ENCODE results near the gene CAPN8.

CAPN8 gene

GRCh38 chr1:223504741-223505140 lies 160.8 kb downstream of the CAPN8 start:
- H3K4me3 ChIP-seq (ENCODE audit: low read depth, low read length) = no peak overlapping the region
- peak; percentile 61 for DNase-seq (ENCODE audit: low read depth, low spot score)
- TF ChIP-seq CTCF (IDR thresholded peaks at IDR 0.05; ENCODE audit: insufficient read depth, low read length, missing control alignments) = no peak
- ChIA-PET POLR2A (no interaction called here), CTCF (no interaction called here)

GRCh38 chr1:223503348-223503747 lies 162.2 kb downstream of the CAPN8 start:
- TF ChIP-seq CTCF (IDR thresholded peaks at IDR 0.05; ENCODE audit: insufficient read depth, low read length, missing control alignments) = no peak
- no peak overlapping the region for H3K4me3 ChIP-seq (ENCODE audit: low read depth, low read length)
- POLR2A ChIA-PET = no interaction called here
- DNase-seq (ENCODE audit: low read depth, low spot score) = no peak
- CTCF ChIA-PET = no interaction called here

DNA sequence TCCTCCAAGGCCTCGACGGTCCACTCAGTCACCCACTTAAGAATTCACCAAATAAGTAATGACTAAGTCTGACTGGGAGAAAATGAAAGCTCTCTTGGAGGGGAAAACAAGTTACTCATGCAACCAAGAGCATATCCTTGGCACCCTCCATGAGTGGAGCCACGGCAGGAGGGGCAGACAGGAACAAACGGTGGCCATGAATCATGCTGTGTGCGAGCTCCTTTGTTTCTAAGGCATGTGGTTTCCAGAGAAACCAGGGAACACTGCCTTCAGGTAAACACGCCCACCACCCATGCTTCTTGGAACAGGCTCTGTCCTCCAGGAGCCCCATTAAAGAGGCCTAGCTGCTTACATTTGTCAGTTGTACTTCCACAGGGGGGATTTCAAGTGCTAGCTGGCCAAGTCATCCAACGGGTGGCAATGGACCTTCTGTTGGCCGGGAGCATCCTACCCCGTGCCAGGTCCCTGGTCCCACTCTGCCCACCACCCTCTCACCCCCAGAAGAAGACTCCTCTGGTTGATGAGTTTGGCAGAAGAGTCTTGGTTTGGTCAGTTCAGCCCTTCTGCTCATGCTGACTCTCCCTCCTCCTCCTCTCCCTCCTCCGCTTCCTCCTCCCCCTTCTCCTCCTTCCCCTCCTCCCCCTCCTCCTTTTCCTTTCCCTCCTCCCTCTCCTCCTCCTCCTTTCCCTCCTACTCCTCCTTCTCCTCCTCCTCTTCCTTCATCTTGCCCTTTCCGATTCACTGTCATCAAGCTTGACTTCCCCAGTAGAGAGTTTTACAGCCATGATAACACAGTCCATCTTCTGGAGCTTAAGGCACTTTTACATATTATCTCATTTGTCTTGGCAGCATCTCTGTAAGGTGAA lies 164.7 kb downstream of the CAPN8 start:
- ChIA-PET CTCF (interaction anchor here (0.9 to 2.5 kb wide), 3 partner anchors 13 to 377 kb away, joined by 3 to 6 read pairs (median 3); no protein-coding TSS in a partner anchor), POLR2A (no interaction called here)
- peak; percentile 65 for DNase-seq (ENCODE audit: low read depth, low spot score)
- no peak for TF ChIP-seq CTCF (IDR thresholded peaks at IDR 0.05; ENCODE audit: insufficient read depth, low read length, missing control alignments)
- H3K4me3 ChIP-seq (ENCODE audit: low read depth, low read length) = no peak overlapping the region

GRCh38 chr1:223496883-223497282 lies 168.6 kb downstream of the CAPN8 start:
- POLR2A ChIA-PET = no interaction called here
- TF ChIP-seq CTCF (IDR thresholded peaks at IDR 0.05; ENCODE audit: insufficient read depth, low read length, missing control alignments) = no peak
- no peak overlapping the region for H3K4me3 ChIP-seq (ENCODE audit: low read depth, low read length)
- CTCF ChIA-PET = no interaction called here
- DNase-seq (ENCODE audit: low read depth, low spot score) = no peak

GRCh38 chr1:223494926-223495645 lies 170.4 kb downstream of the CAPN8 start:
- ChIA-PET CTCF (interaction anchor here (1.0 kb wide), 1 partner anchor 405 kb away, joined by 3 read pairs; no protein-coding TSS in a partner anchor), POLR2A (no interaction called here)
- no peak overlapping the region for H3K4me3 ChIP-seq (ENCODE audit: low read depth, low read length)
- TF ChIP-seq CTCF (IDR thresholded peaks at IDR 0.05; ENCODE audit: insufficient read depth, low read length, missing control alignments) = no peak
- no peak for DNase-seq (ENCODE audit: low read depth, low spot score)

GRCh38 chr1:223492044-223492443 lies 173.5 kb downstream of the CAPN8 start:
- no peak overlapping the region for H3K4me3 ChIP-seq (ENCODE audit: low read depth, low read length)
- CTCF ChIA-PET = no interaction called here
- no peak for TF ChIP-seq CTCF (IDR thresholded peaks at IDR 0.05; ENCODE audit: insufficient read depth, low read length, missing control alignments)
- no peak for DNase-seq (ENCODE audit: low read depth, low spot score)
- POLR2A ChIA-PET = no interaction called here
